ENCODE data around the gene CCSER1.

The CCSER1 gene

DNA sequence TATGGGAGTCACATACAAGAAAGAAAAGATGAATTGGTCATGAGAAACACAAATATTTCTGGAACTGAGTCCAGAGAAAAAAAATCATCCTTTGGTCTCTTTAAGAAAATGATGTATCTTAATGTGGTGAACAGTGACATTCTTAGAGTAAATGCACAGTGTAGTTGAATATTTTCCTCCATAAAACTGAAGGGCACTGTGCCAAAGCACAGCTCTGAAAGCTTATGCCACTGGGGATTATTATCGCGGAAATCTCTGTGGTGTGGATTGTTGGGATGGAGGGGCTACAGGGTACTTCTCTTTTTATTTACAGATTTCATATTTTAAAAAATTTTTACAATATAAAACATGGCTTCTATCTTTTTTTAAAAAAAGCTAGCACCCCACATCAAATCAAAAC is 908.1 kb downstream of the CCSER1 start:
- Histone ChIP-seq H3K27me3 (ENCODE audit: control insufficient read depth, low read length) (no peaks in the 10 kb centered on the region), H3K4me2 (ENCODE audit: low read length) (no peak overlapping the region), H3K9me3 (ENCODE audit: control insufficient read depth, insufficient read depth, low read length) (no peaks in the 10 kb centered on the region)

DNA sequence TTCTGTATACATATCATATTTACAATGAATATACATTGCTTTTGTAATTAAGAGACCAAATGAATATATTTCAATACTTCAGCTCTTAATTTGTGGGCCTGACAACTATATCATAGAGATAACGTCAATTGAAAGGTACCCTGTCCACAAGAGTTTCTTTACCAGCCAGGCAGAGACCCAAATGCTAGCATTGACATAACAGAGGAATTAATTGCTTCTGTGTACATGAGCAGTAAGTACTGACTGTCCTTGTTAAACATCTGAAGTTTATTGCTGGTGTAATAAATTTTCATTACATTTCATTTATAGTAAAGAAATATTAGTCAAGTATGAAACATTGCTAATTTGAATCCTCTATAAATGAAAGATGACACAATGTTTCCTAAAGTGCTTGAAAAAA is 910.8 kb downstream of the CCSER1 start:
- TF ChIP-seq, protein P1, sequence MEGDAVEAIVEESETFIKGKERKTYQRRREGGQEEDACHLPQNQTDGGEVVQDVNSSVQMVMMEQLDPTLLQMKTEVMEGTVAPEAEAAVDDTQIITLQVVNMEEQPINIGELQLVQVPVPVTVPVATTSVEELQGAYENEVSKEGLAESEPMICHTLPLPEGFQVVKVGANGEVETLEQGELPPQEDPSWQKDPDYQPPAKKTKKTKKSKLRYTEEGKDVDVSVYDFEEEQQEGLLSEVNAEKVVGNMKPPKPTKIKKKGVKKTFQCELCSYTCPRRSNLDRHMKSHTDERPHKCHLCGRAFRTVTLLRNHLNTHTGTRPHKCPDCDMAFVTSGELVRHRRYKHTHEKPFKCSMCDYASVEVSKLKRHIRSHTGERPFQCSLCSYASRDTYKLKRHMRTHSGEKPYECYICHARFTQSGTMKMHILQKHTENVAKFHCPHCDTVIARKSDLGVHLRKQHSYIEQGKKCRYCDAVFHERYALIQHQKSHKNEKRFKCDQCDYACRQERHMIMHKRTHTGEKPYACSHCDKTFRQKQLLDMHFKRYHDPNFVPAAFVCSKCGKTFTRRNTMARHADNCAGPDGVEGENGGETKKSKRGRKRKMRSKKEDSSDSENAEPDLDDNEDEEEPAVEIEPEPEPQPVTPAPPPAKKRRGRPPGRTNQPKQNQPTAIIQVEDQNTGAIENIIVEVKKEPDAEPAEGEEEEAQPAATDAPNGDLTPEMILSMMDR (IDR thresholded peaks at IDR 0.05; ENCODE audit: low read depth, low read length, poor library complexity, severe bottlenecking): no peak
- H3K9me2 ChIP-seq (replicated peaks; ENCODE audit: control insufficient read depth, low read length): no peaks in the 10 kb centered on the region
- no peaks in the 10 kb centered on the region for H3K27me3 ChIP-seq (ENCODE audit: control insufficient read depth, low read length)
- no peaks in the 10 kb centered on the region for H3K4me1 ChIP-seq (ENCODE audit: control insufficient read depth, low read length)
- no peak overlapping the region for H3K27ac ChIP-seq (ENCODE audit: low read depth, low read length)
- H4K20me1 ChIP-seq (ENCODE audit: control insufficient read depth, insufficient read depth, low read depth, low read length): no peaks in the 10 kb centered on the region
- H3K36me3 ChIP-seq (ENCODE audit: control insufficient read depth, low read length): no peaks in the 10 kb centered on the region
- no peaks in the 10 kb centered on the region for H3K79me2 ChIP-seq (ENCODE audit: control insufficient read depth, low read length)
- no peaks in the 10 kb centered on the region for H3F3A ChIP-seq (ENCODE audit: control insufficient read depth, insufficient read depth)
- H3K9me3 ChIP-seq (ENCODE audit: control insufficient read depth, insufficient read depth, low read length): no peaks in the 10 kb centered on the region
- no peak overlapping the region for H3K4me3 ChIP-seq (ENCODE audit: low read length)
- no peak overlapping the region for H3K4me2 ChIP-seq (ENCODE audit: low read length)

More for the DNA sequence above, 908.1 kb downstream of the CCSER1 start:
- H3K4me1 ChIP-seq (ENCODE audit: control insufficient read depth, low read length): no peaks in the 10 kb centered on the region
- no peaks in the 10 kb centered on the region for H3K36me3 ChIP-seq (ENCODE audit: control insufficient read depth, low read length)
- H3K9me2 ChIP-seq (replicated peaks; ENCODE audit: control insufficient read depth, low read length): no peaks in the 10 kb centered on the region
- no peaks in the 10 kb centered on the region for H3K79me2 ChIP-seq (ENCODE audit: control insufficient read depth, low read length)
- H3F3A ChIP-seq (ENCODE audit: control insufficient read depth, insufficient read depth): no peaks in the 10 kb centered on the region
- H3K4me3 ChIP-seq (ENCODE audit: low read length): no peak overlapping the region
- H3K27ac ChIP-seq (ENCODE audit: low read depth, low read length): no peak overlapping the region
- no peaks in the 10 kb centered on the region for H4K20me1 ChIP-seq (ENCODE audit: control insufficient read depth, insufficient read depth, low read depth, low read length)
- no peak for TF ChIP-seq EZH2phosphoT487 (IDR thresholded peaks at IDR 0.05; ENCODE audit: borderline replicate concordance, low read length)
- TF ChIP-seq, protein P1 (IDR thresholded peaks at IDR 0.05; ENCODE audit: low read depth, low read length, poor library complexity, severe bottlenecking): no peak

DNA sequence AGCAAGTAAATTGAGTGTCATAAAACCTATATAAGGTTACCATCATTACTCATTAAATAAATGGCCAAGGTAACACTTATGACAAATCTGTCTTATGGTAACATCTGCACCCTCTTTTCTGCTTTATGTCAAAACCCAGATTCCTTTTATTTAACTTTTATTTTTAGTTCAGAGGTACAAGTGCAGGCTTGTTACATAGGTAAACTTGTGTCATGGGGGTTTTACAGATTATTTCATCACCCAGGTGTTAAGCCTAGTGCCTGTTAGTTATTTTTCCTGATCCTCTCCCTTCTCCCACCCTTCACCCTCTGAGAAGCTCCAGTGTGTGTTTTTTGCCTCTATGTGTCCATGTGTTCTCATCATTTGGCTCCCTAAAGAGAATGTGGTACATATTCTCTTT is 930.7 kb downstream of the CCSER1 start:
- H3K36me3 ChIP-seq (ENCODE audit: control insufficient read depth, low read length): no peaks in the 10 kb centered on the region
- no peak overlapping the region for H3K4me3 ChIP-seq (ENCODE audit: low read length)
- TF ChIP-seq, protein P1 (IDR thresholded peaks at IDR 0.05; ENCODE audit: low read depth, low read length, poor library complexity, severe bottlenecking): no peak
- no peak for TF ChIP-seq EZH2phosphoT487 (IDR thresholded peaks at IDR 0.05; ENCODE audit: borderline replicate concordance, low read length)
- no peaks in the 10 kb centered on the region for H3F3A ChIP-seq (ENCODE audit: control insufficient read depth, insufficient read depth)
- H3K4me2 ChIP-seq (ENCODE audit: low read length): no peak overlapping the region
- H3K27me3 ChIP-seq (ENCODE audit: control insufficient read depth, low read length): no peaks in the 10 kb centered on the region
- H3K9me3 ChIP-seq (ENCODE audit: control insufficient read depth, insufficient read depth, low read length): no peaks in the 10 kb centered on the region
- no peaks in the 10 kb centered on the region for H4K20me1 ChIP-seq (ENCODE audit: control insufficient read depth, insufficient read depth, low read depth, low read length)
- no peaks in the 10 kb centered on the region for H3K79me2 ChIP-seq (ENCODE audit: control insufficient read depth, low read length)
- H3K9me2 ChIP-seq (replicated peaks; ENCODE audit: control insufficient read depth, low read length): no peaks in the 10 kb centered on the region
- H3K4me1 ChIP-seq (ENCODE audit: control insufficient read depth, low read length): no peaks in the 10 kb centered on the region
- no peak overlapping the region for H3K27ac ChIP-seq (ENCODE audit: low read depth, low read length)

DNA sequence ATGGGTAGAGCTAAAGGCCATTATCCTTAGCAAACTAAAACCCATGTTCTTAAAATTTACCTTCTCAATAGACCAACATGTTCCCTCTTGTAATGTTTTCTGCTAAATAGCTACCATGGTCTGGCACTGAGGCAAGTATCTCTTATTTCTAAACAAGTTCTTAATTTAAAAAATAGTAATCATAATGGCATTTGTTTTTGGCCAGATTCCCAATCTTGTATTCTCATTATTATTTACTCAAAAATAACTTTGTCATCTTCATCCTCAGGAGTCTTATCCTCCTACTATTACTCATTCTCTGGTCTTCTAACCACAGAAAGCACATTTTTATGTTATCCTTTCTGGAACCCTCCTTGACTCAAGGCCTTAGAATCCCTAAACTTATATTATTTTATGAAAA is 931.2 kb downstream of the CCSER1 start:
- TF ChIP-seq EZH2phosphoT487 (IDR thresholded peaks at IDR 0.05; ENCODE audit: borderline replicate concordance, low read length): no peak
- TF ChIP-seq, protein P1 (IDR thresholded peaks at IDR 0.05; ENCODE audit: low read depth, low read length, poor library complexity, severe bottlenecking): no peak

More for the DNA sequence above, 931.2 kb downstream of the CCSER1 start:
- no peaks in the 10 kb centered on the region for H3K4me1 ChIP-seq (ENCODE audit: control insufficient read depth, low read length)
- no peaks in the 10 kb centered on the region for H3K9me3 ChIP-seq (ENCODE audit: control insufficient read depth, insufficient read depth, low read length)
- H3K27ac ChIP-seq (ENCODE audit: low read depth, low read length): no peak overlapping the region
- no peaks in the 10 kb centered on the region for H3K36me3 ChIP-seq (ENCODE audit: control insufficient read depth, low read length)
- H3K27me3 ChIP-seq (ENCODE audit: control insufficient read depth, low read length): no peaks in the 10 kb centered on the region
- no peaks in the 10 kb centered on the region for H3F3A ChIP-seq (ENCODE audit: control insufficient read depth, insufficient read depth)
- no peaks in the 10 kb centered on the region for H3K9me2 ChIP-seq (replicated peaks; ENCODE audit: control insufficient read depth, low read length)
- no peaks in the 10 kb centered on the region for H4K20me1 ChIP-seq (ENCODE audit: control insufficient read depth, insufficient read depth, low read depth, low read length)
- H3K79me2 ChIP-seq (ENCODE audit: control insufficient read depth, low read length): no peaks in the 10 kb centered on the region
- no peak overlapping the region for H3K4me3 ChIP-seq (ENCODE audit: low read length)
- H3K4me2 ChIP-seq (ENCODE audit: low read length): no peak overlapping the region
